HG03432 (cell line): ENCODE data around the gene C1QTNF8.

ENCODE experiments used
- ATAC-seq: cut with Tn5 transposase; IDR thresholded peaks from one replicate; pipeline ENCODE4 v1.9.1; 2021; ENCODE audit warnings: mild to moderate bottlenecking, moderate library complexity; ENCODE audit not compliant: unreplicated experiment

The C1QTNF8 gene

DNA sequence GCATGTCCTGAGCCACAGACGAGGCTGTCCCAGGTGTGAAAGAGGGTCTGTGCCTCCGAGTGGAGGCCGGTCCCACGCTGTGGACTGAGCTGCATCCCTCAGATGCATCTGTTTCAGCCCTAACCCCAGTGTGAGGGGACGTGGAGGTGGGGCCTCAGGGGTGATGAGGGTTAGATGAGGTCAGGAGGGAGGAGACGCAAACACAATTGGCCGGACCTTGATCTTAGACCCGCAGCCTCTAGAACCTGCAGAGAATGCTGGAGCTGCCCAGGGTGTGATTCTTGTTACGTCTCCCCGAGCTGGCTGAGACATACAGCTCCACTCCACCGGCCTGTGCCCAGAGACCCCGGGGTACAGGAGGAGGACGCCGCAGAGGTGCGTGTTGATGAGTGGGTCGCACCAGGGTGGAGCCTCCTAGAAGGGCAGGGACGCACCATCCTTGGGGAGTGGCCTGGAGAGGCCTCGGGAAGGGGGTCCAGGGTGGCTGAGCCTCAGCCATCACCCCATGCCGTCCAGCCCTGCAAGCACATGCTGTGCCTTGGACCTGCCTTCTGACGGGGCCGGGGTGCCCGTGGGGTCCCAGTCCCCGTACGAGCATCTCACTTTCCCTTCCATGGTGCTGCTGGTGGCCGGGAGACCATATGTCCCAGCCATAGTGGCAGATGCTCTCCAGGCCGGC, 16.6 kb upstream of the C1QTNF8 start:
- ATAC-seq = no peak

DNA sequence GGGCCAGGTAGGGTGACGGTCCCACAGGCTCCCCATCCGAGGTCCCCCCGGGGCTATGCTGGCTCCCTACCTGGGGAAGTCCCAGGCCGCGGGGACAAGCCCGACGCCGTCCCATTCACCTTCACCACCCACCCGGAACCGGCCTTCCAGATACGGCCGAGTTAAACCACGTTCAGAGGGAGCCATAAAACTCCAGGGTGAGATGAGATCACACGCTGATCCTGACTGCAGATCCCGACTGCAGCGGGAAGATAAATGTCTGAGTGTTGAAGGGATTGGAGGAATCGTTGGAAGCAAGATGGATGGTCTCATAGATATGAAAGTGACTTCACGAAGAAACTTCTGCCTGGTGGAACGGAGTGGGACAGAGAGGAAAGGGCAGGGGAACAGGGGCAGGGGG, 13.6 kb upstream of the C1QTNF8 start:
- ATAC-seq = no peak

DNA sequence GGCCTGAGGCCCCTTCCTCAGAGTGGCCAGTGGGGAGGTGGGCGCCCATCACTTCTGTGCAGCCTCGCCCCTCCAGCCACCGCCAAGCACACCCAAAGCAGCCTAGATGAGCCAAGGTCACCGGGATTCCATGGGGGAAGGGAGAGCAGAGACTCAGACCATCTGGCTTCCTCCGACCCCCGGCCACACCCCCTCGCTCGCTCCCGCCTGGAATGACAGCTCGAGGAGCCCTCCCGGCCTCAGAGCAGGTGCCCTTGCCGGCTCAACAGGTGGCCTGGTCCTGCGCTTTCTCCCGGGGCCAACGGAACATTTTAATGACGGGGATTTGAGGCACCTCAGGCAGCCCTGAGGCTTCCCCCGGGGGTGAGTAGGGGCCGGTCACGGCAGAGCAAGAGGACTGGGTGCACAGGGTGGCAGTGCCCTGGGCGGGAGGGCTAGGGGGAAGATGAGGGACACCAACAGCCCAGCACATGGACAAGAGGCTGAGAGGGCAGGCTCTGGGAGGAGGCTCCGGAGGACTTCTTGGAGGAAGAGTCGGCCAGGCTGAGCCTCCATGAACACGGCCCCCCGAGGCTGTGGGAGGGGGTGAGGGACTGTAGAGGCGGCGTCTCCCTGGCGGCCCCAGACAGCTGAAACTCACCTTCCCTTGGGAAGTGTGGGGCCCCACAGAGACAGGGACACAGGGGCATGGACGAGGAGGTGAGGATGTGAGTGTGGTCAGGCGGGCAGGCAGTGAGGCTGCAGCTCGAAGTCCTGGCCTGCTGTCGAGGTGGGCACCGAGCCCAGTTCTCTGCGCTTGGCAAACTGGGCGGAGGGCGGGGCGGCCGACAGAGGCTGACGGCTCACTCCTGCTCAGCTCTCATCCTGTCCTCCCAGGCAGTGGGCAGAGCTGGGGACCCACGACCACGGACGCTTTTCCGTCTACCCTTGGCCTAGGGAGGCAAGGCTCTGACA, 12.5 kb upstream of the C1QTNF8 start:
- no peak for ATAC-seq

DNA sequence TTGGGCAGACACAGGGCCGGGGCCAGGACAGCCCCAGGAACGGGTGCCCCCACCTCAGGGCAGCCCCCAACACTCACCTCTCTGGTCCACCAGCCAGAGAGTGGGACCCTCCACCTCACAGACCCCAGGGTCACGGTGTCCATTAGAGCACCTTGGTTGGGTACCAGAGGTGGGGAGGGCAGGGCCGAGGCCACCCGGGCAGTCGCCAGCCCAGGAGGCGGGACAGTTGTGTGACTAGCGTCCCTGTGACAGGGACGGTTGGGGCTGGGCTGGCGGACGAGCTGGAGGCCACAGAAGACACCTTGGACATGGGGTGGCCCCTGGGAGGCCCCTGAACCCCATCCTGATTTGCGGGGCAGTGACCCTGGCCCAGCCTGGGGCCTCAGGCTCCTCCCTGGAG, 11.7 kb upstream of the C1QTNF8 start:
- ATAC-seq = no peak

DNA sequence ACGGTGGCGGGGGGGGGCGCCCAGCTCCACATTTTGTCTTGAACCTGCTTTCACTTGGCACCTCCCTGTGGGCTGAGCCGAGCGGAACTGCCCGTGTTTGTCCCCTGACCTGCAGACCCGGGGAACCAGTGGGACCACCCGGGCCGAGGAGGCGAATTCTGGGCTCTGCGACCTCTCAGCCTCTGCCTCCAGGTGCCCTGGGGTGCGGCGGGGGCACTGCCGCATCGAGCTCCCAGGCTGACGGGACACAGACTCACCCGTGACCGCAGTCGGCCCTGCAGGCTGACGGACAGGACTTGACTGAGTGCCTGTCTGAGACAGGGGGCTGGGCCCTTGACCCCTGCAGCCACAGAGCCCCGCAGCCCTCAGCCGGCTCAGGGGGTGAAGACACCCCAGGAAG, 11.1 kb upstream of the C1QTNF8 start:
- no peak for ATAC-seq

DNA sequence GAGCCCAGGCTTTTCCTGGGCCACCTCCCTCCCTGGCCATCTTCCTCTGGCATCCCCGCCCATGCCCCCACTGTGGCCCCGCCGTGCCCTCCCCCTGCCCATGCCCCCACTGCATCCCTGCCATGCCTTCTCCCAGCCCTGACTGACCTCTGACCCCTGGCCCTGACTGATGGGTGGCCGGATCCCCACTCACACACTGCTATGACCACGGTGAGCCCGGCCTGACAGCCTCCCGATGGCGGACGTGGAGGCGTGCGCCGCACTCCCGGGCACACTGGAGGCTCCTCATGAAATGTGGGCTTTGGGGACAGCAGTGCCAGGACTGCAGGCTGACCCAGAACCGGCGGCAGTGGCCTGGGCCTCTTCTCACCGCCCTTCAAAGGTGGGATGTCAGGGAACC, 10.6 kb upstream of the C1QTNF8 start:
- ATAC-seq = no peak

DNA sequence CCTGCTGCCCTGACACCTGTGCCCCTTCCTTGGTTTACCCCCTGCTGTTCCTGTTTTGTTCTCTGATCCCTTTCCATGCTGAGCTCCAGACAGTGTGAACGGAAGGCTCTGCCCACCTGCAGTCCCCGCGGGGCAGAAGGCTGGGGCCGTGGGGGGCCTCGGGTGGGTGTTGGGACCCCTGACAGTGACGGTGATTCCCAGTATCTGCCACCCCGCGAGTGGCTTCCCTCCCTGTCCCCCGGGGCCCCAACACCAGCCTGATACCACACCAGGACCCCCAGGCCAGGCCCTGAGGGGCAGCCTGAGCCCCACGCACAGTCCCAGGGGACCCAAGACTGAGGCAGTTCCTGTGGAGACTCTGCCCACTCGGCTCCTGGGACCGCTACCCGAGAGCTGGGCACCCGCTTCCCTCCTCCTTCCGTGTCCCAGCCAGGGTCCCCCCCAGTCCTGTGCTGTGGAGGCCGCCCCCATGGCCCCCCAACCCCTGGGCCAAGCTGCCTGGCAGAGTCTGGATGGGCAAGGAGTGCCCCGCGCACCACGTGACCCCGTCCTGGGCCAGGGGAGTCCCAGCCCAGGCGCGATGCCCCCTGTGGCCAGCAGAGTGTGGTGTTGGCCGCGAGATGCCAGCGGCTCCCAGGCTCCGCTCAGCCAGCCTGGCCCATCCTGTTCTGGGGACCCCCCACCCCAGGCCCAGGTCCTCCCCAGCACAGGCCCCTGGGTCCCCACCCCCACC, 10.0 kb upstream of the C1QTNF8 start:
- no peak for ATAC-seq

DNA sequence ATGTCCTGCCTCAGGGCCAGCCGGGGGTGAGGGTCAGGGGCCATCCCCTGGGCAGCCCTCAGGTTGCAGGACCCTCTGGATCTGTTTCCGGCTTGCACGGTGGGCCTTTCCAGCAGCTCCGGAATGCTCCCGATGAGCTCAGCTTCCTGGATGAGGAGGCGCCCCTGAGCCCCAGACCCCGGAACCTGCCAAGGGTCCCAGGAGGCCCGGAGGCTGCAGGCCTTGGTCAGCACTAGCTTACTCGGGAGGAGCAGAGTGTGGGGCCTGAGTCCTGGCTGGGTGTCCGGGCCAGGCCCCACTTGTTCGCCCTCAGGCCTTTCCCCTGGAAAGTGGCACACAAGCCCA, 7.6 kb upstream of the C1QTNF8 start:
- no peak for ATAC-seq

DNA sequence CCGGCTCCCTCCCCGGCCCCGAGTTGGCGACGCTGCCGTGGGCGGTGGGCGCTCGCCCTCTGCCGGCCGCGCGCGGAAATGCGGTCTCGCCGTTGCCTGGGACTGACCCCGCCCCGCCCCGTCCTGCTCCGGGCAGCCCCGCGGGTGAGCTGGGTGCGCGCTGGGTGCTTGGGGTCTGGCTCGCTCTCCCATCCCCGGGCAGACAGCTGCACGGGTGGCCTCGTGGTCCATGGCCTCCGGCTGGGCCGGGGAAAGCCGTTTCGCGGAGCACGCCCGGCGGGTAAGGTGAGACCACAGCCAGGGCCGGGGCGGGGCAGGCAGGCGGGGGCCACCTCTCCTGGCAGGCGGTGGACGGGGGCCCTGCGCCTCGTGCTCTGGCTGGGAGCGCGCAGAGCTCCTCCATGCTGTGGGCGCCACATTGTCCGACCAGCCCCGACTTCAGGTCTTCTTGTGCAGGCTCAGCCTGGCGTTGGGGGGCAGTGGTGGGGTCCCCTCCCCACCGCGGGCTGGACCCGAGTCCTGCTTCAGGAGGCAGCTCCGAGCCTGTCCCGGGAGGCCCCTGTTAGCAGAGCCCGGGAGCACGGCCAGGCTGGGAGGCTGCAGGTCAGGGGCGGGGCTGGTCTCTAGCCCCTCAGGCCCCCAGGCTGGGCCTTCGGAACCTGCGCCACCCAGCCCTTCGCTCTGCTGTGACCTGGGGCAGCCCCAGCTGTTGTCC, 7.0 kb upstream of the C1QTNF8 start:
- no peak for ATAC-seq

DNA sequence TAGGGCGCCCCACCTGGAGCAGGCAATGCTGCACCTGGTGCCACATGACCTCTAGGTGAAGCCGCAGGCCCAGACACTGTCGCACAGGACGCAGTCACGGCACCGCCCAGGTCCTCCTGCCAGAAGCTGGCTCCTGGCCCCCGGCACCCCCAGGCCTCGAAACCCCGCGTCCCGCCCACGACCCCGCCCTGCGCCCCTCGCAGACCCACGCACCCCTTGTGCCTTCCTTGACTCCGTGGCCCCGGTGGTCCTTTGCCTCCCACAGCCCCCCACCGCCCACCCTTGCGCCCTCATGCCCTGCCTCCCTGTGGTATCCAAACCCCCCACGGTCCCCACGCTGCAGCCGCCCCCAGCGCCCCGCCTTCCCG, 6.3 kb upstream of the C1QTNF8 start:
- ATAC-seq = no peak

DNA sequence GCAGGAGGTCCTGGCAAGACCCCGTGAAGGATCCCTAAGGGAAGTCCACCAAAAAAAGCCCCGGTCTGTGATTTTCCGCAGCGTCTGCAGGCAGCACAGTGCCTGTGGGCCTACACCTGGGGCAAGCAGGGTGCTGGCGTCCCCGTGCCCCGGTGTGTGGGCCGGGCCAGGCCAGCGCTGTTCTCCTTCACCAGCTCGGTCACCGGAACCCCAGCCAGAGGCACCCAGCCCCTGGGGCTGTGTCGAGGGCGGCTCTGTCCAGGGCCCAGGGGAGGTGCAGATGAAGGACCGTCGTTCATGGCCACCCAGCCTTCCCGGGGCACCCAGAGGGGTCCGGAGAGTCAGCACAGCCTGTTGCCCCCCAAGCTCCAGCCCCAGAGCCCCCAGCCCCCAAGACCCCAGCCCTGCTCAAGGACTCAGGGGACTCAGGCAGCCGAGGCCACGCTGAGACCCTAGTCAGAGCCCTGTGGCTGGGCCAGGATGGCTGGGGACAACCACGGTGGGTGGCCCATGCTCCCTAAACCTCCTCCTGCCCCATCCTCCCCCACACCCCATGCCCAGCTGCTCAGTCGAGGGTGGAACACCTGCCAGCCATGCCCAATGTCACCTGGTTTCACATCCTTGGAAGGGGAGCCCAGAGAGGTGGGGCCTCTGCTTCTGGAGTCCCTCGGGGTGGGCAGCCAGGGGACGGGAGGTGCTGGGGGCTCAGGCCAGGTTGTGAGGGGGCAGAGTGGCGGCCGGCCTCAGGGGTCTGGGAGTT, 5.7 kb upstream of the C1QTNF8 start:
- no peak for ATAC-seq

DNA sequence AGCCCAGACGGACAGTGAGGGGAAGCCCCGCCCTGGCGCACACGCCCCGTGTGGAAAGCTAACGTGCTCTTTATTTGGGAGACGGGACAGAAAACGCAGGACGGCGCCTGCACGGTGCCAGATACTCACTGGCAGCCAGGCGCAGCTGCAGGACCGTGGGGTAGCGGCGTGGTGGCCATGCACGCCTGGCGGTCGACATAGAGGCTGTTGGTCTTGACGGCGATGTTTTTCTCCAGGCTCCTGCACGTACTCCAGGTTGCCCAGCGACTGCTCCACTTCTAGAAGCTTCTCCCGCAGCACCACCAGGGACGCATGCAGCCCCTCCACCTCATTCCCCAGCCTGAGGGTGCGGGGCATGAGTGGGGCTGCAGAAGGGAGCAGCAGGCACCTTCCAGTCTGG, 5.1 kb upstream of the C1QTNF8 start:
- ATAC-seq = no peak

DNA sequence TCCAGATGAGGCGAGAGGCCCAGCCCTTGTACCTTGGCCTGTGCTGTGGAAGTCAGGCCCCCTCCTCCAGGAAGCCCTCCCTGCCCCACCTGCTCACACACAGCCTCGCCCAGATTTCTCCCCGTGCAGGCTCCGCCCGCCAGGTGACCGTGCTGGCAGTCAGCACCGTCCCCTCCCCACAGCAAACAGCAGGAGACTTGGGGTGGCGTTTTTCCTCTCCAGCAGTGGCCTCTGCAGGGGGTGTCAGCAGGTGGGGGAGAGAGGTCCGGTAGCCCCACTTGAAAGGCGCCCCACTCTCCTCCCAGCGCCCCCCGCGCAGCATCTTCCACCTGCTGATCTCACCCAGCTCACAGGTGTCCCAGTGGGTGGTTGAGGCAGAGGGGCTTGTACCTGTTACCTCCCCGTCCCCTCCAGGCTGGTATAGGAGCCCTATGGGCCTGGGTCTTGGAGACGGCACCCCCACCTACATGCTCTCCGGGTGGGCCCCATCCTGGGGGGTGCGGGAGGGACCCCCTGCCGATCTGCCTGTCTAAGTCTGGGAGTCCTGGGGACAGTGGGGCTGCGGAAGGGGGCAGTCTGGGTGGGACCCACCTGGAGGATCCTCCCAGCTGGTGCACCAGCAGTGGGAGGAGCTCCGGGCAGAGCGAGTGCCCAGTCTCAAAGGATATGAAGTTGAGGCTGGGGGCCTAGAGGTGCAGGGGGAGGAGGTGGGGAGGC, 4.2 kb upstream of the C1QTNF8 start:
- ATAC-seq = no peak

DNA sequence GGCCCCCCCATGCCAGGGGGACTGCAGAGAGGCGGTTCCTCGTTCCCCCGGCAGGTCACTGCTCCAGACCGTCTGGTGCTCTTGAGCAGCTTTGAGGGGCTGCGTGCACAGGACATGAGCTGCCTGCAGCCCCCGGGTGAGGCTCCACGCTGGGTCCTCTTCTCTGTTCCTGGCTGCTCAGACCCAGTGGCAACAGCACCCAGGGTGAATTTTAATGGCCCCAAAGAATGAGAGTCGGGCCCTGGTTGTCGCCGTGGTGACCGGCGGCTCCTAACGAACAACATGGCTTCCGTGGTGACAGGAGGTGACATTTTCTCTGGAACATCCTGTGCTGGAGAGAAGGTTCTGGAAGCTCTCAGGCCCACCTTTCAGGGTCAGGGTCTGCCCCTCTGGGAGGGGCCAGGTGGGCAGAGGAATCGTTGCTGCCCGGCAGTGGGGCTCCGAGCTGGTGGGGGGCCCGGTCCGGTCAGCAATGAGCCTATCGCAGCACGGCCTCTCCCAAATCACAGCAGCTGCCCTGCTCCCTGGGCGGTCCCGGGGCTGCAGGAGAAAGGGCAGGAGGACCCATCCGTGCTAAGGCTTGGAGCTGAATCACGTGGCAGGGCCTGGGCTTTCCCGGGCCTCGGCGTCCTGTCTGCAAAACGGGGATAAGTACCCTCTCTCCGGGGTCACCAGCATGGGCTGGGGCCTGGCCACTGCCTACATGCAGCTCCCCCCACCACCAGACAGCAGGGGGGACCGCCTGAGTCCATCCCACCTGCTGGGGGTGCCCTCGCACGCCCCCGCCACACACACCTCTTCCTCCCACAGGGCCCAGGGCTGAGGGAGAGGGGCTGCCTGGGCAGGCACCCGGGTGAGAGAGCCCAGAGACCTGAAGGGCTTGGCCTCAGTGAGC, 3.4 kb upstream of the C1QTNF8 start:
- no peak for ATAC-seq

DNA sequence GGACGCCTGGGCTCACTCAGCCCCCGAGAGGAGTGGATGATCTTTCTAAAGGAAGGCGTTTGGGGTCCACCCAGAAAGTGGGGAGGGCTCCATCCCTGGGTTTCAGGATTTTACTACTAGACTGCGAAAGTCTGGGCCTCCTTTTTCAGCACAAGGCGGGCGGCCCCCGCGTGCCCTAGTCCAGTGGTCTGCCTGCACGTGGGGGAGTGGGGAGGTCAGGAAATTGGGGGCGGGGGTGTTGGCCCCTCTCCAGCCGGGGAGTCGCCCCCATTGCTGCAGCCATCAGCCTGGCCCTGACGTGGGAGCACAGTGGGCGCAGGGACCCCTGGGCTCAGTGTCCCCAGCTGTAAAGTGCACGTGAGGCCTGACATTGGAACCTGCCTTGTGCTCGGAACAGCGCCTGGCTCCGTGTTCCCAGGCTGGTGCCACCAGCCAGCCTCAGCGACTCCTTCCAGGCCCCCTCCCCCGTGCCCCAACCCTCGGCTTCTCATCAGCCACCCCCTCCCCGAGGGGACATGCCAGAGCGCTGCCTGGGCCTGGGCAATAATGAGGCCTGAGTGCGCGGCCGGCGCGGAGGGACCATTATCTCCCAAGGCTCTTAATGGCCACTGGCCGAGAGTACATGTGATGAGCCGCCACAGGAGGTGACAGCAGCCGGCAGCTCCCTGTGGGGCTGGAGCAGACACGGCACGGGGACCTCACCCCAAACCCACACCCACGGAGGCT, 2.4 kb upstream of the C1QTNF8 start:
- no peak for ATAC-seq

DNA sequence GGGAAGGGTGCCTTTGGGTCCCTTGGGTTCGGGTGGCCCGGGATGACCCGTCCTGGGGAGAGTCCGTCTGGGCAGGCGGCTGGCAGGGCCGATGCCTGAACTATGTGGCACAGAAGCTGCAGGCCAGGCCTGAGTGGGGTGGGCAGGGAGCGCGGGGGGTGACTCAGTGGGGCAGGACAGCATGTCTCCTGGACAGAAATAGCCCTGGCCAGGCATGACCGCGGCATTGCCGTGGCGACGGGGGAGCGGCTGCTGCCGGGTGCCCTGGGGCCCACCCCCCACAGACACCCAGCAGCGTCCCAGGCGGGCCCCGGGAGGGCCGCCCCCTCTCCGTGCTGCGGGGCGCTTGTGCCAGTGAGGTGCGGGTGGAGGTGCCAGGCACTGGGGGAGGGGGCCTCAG, 1.8 kb upstream of the C1QTNF8 start:
- ATAC-seq = no peak

DNA sequence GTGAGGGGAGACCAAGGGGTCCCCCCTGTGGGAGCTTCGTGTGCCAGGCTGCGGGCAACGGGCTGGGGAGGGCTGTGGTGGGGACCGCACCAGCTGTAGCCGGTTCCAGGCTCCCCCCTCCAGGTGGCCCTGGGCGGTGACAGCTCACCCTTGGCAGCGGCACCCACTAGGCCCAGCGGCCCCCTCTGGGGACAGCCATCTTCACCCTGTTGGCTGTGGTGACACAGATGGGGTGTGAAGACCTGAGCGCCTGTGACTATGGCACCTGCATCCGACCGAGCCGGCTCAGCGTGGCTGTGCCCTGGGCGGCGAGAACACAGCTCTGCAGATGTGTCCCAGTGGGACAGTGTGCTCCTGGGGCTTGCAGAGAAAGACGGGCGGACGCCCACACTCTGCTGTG, 1.1 kb upstream of the C1QTNF8 start:
- no peak for ATAC-seq
